SK-N-SH (cell line): ENCODE measurements around the gene ZNF138. TPM values are rescaled to one million over a fixed set of nuclear protein-coding genes. Genes with fewer than 3 reads are reported as not detected.
"Not testable (repeated sequence)": the region's sequence is repeated elsewhere in the genome, so short reads cannot be mapped to it uniquely, and the experiment has no call there.

Experiments
- CTCF ChIA-PET: fragments of 300-600, 350-600 bp; formaldehyde crosslinking; extraction: SDS; loops from one replicate; lab custom pipeline; 2021; lab: Yijun Ruan, JAX
- POLR2A ChIA-PET: fragments of 350-600 bp; sonication (Branson Sonifier 250); formaldehyde crosslinking; extraction: SDS; loops from one replicate; lab custom pipeline; 2020; ENCODE audit warnings: antibody characterized with exemption, inconsistent platforms; lab: Yijun Ruan, JAX
- DNase-seq: peaks from one replicate; pipeline ENCODE4 v3.0.0; 2012
- H2AFZ ChIP-seq: fragments of 200-600 bp; sonication (generic); 2 replicates; pipeline ENCODE4 v1.8.1; 2016; ENCODE audit warnings: antibody characterized with exemption, mild to moderate bottlenecking, low read depth
- H3F3A ChIP-seq: fragments of 200-600 bp; sonication (generic); replicated peaks from 2 replicates; pipeline ENCODE3; 2016; ENCODE audit warnings: antibody characterized with exemption, mild to moderate bottlenecking; ENCODE audit not compliant: insufficient read depth
- H3K27ac ChIP-seq, 2 experiments: fragments of 200-500 bp in 1 of 2; fragments of 200-600 bp in 1 of 2; sonication (Bioruptor generic) in 1 of 2; sonication (generic), shearing (Covaris generic) in 1 of 2; 2 replicates each; pipeline versions ENCODE4 v1.5.1 to v1.6.1; 2014 to 2016; ENCODE audit warnings: low read depth in 2 of 2, inconsistent platforms in 1 of 2, low read length in 1 of 2, mild to moderate bottlenecking in 1 of 2, mixed read lengths in 1 of 2
- H3K27me3 ChIP-seq: fragments of 200-600 bp; sonication (generic), shearing (Covaris generic); 2 replicates; pipeline ENCODE4 v1.6.1; 2016; ENCODE audit warnings: mixed run types; ENCODE audit not compliant: insufficient read depth
- H3K36me3 ChIP-seq, 2 experiments: fragments of 200-500 bp in 1 of 2; fragments of 200-600 bp in 1 of 2; sonication (Bioruptor generic) in 1 of 2; sonication (generic) in 1 of 2; replicated peaks in 1 of 2; 2 replicates each; pipeline versions ENCODE3 to v1.5.1; 2014 to 2016; ENCODE audit warnings: low read length in 1 of 2, mild to moderate bottlenecking in 1 of 2; ENCODE audit not compliant: insufficient read depth in 2 of 2, control insufficient read depth in 1 of 2
- H3K4me1 ChIP-seq, 2 experiments: fragments of 200-500 bp in 1 of 2; fragments of 200-600 bp in 1 of 2; sonication (Bioruptor generic) in 1 of 2; sonication (generic), shearing (Covaris generic) in 1 of 2; 2 replicates each; pipeline versions ENCODE4 v1.5.1 to v1.6.1; 2014 to 2016; ENCODE audit warnings: low read depth in 1 of 2, low read length in 1 of 2, mixed run types in 1 of 2; ENCODE audit not compliant: insufficient read depth in 2 of 2, control insufficient read depth in 1 of 2
- H3K4me2 ChIP-seq: fragments of 200-600 bp; sonication (generic), shearing (Covaris generic); 2 replicates; pipeline ENCODE4 v1.6.1; 2017; ENCODE audit warnings: mixed run types
- H3K4me3 ChIP-seq, 2 experiments: fragments of 200-500 bp in 1 of 2; fragments of 200-600 bp in 1 of 2; sonication (Bioruptor generic) in 1 of 2; sonication (generic), shearing (Covaris generic) in 1 of 2; 2 replicates each; pipeline versions ENCODE4 v1.5.1 to v1.8.1; 2014 to 2016; ENCODE audit warnings: low read depth in 2 of 2, inconsistent platforms in 1 of 2, low read length in 1 of 2, mild to moderate bottlenecking in 1 of 2, mixed read lengths in 1 of 2, moderate library complexity in 1 of 2
- H3K79me2 ChIP-seq: fragments of 200-600 bp; sonication (generic); 2 replicates; pipeline ENCODE4 v1.8.1; 2017; ENCODE audit warnings: mild to moderate bottlenecking; ENCODE audit not compliant: insufficient read depth
- H3K9ac ChIP-seq: fragments of 200-600 bp; sonication (generic); 2 replicates; pipeline ENCODE4 v1.6.1; 2017; ENCODE audit warnings: mixed run types
- H3K9me2 ChIP-seq: fragments of 200-600 bp; sonication (generic); 2 replicates; pipeline ENCODE4 v1.6.1; 2017; ENCODE audit warnings: mixed run types
- H3K9me3 ChIP-seq: fragments of 200-600 bp; sonication (generic); 2 replicates; pipeline ENCODE4 v1.6.1; 2017; ENCODE audit warnings: mixed run types, mild to moderate bottlenecking, moderate library complexity
- H4K20me1 ChIP-seq: fragments of 200-600 bp; sonication (generic); 2 replicates; pipeline ENCODE4 v1.6.1; 2017; ENCODE audit warnings: mild to moderate bottlenecking, mixed run types; ENCODE audit not compliant: insufficient read depth
- CTCF ChIP-seq: fragments of 200-600 bp; sonication (generic); IDR thresholded peaks from 2 replicates; pipeline ENCODE4 v1.6.1; 2017; ENCODE audit warnings: antibody characterized with exemption, mild to moderate bottlenecking, moderate library complexity
- ELF1 ChIP-seq: IDR thresholded peaks from 2 replicates; pipeline ENCODE4 v1.4.0; 2012
- EZH2phosphoT487 ChIP-seq: fragments of 200-600 bp; sonication (generic); IDR thresholded peaks from 2 replicates; pipeline ENCODE4 v1.6.1; 2017; ENCODE audit warnings: low read depth, mixed run types, mild to moderate bottlenecking, antibody characterized with exemption, moderate library complexity, borderline replicate concordance
- FOSL2 ChIP-seq: IDR thresholded peaks from 2 replicates; pipeline ENCODE4 v1.4.0; 2012; ENCODE audit warnings: low read depth, mild to moderate bottlenecking, moderate library complexity, borderline replicate concordance
- FOXJ3 ChIP-seq: sonication (generic); formaldehyde crosslinking; IDR thresholded peaks from 2 replicates; pipeline ENCODE4 v1.5.1; 2020; ENCODE audit warnings: mild to moderate bottlenecking, missing genetic modification reagents
- FOXM1 ChIP-seq: IDR thresholded peaks from 2 replicates; pipeline ENCODE4 v1.4.0; 2012; ENCODE audit warnings: low read depth, mild to moderate bottlenecking
- GABPA ChIP-seq: IDR thresholded peaks from 2 replicates; pipeline ENCODE4 v1.4.0; 2012; ENCODE audit warnings: low read depth, mild to moderate bottlenecking
- GATA2 ChIP-seq: sonication (generic); formaldehyde crosslinking; IDR thresholded peaks from 2 replicates; pipeline ENCODE4 v1.5.0; 2020; ENCODE audit warnings: mild to moderate bottlenecking, missing genetic modification reagents
- MAX ChIP-seq: IDR thresholded peaks from 2 replicates; pipeline ENCODE4 v1.4.0; 2012; ENCODE audit warnings: low read depth
- MEF2A ChIP-seq: IDR thresholded peaks from 2 replicates; pipeline ENCODE4 v1.4.0; 2012; ENCODE audit warnings: low read depth, borderline replicate concordance
- MXI1 ChIP-seq: IDR thresholded peaks from 2 replicates; pipeline ENCODE4 v1.6.1; 2012; ENCODE audit warnings: mild to moderate bottlenecking, low read depth, low read length, improper control_type of control experiment
- NRF1 ChIP-seq: IDR thresholded peaks from 2 replicates; pipeline ENCODE4 v1.6.1; 2012; ENCODE audit warnings: low read depth, mild to moderate bottlenecking, low read length
- RAD21 ChIP-seq: IDR thresholded peaks from 2 replicates; pipeline ENCODE4 v1.6.1; 2012; ENCODE audit warnings: mild to moderate bottlenecking, low read length
- RFX5 ChIP-seq: IDR thresholded peaks from 2 replicates; pipeline ENCODE4 v1.6.1; 2012; ENCODE audit warnings: mild to moderate bottlenecking, improper control_type of control experiment, low read length
- RXRA ChIP-seq: IDR thresholded peaks from 2 replicates; pipeline ENCODE4 v1.4.0; 2012; ENCODE audit warnings: low read depth, mild to moderate bottlenecking, borderline replicate concordance
- SMC3 ChIP-seq: IDR thresholded peaks from 2 replicates; pipeline ENCODE4 v1.6.1; 2012; ENCODE audit warnings: low read depth, low read length, improper control_type of control experiment
- TAF1 ChIP-seq: IDR thresholded peaks from 2 replicates; pipeline ENCODE4 v1.6.1; 2012; ENCODE audit warnings: low read depth, mild to moderate bottlenecking, low read length, moderate library complexity, borderline replicate concordance
- USF1 ChIP-seq: IDR thresholded peaks from 2 replicates; pipeline ENCODE4 v1.4.0; 2012; ENCODE audit warnings: low read depth, borderline replicate concordance
- YY1 ChIP-seq: IDR thresholded peaks from 2 replicates; pipeline ENCODE4 v1.4.0; 2012; ENCODE audit warnings: low read depth, mild to moderate bottlenecking
- WGBS: methylation state at CpG from one replicate; pipeline ENCODE4 v1.1.6; 2017; ENCODE audit warnings: low lambda C conversion rate; 5-methylcytosine and 5-hydroxymethylcytosine counted together
- polyA plus RNA-seq, 3 experiments: library from polyadenylated mRNA; depleted of rRNA; stranded (reverse); fragments of >200 nt; gene quantifications; 2 replicates each; pipeline ENCODE4 v1.2.3, GENCODE V29; 2012

ZNF138 gene
- polyA plus RNA-seq, 1 of the 3 experiments (the other 2 are of a cell fraction): 4.9 TPM

GRCh38 chr7:64863021-64863420 is 68.8 kb downstream of the ZNF138 start (continued):
- TF ChIP-seq EZH2phosphoT487 (no peak), FOXM1 (no peak), MAX (no peak), MEF2A (no peak), CTCF (no peak), SMC3 (no peak)

- H4K20me1 ChIP-seq, H3K4me1 ChIP-seq, H3K4me2 ChIP-seq, H3K79me2 ChIP-seq, H3F3A ChIP-seq, H3K36me3 ChIP-seq, DNase-seq, H3K4me3 ChIP-seq, H3K27ac ChIP-seq, H3K9me2 ChIP-seq, POLR2A ChIA-PET, H3K9ac ChIP-seq, H3K27me3 ChIP-seq, H3K9me3 ChIP-seq, CTCF ChIA-PET, H2AFZ ChIP-seq: not testable (repeated sequence)
- WGBS: 38% methylated on average over 3 of the region's 3 CpGs
Observed at GRCh38 chr7:64863530-64863929, 69.3 kb downstream of the ZNF138 start.

GRCh38 chr7:64863969-64864368 is 69.7 kb downstream of the ZNF138 start:
- no peak for DNase-seq

More at GRCh38 chr7:64863969-64864368, 69.7 kb downstream of the ZNF138 start:
- TF ChIP-seq GABPA (no peak), FOXJ3 (CRISPR knock-in tag) (no peak), ELF1 (no peak), NRF1 (no peak), RFX5 (no peak), RAD21 (no peak), RXRA (no peak), YY1 (no peak), MAX (no peak), FOSL2 (no peak), TAF1 (no peak), MEF2A (no peak), EZH2phosphoT487 (no peak), USF1 (no peak), MXI1 (no peak), GATA2 (no peak), FOXM1 (no peak)
- Histone ChIP-seq H3K9me2 (no peaks in the 10 kb centered on the region), H3K4me3 (no peak overlapping the region), H3K9ac (no peak overlapping the region), H3K79me2 (no peaks in the 10 kb centered on the region), H3F3A (no peaks in the 10 kb centered on the region), H3K27ac (no peak overlapping the region), H3K4me1 (no peaks in the 10 kb centered on the region), H3K27me3 (no peaks in the 10 kb centered on the region; the same call in 1 of the 2 replicates), H2AFZ (no peak overlapping the region), H4K20me1 (no peaks in the 10 kb centered on the region), H3K9me3 (no peaks in the 10 kb centered on the region), H3K36me3 (no peaks in the 10 kb centered on the region), H3K4me2 (no peak overlapping the region)
- ChIA-PET POLR2A (no interaction called here), CTCF (no interaction called here)
- 62% methylated on average over 7 of the region's 7 CpGs for WGBS
